Activated naive CD4-positive, alpha-beta T cell treated with Interleukin-2 at 50 U/mL for 16 hours (primary cell): ENCODE measurements around the gene MAP2K5.

Experiments used
- DNase-seq: peaks from one replicate; pipeline ENCODE4 v3.0.0-alpha.2; 2020

The MAP2K5 gene

DNA sequence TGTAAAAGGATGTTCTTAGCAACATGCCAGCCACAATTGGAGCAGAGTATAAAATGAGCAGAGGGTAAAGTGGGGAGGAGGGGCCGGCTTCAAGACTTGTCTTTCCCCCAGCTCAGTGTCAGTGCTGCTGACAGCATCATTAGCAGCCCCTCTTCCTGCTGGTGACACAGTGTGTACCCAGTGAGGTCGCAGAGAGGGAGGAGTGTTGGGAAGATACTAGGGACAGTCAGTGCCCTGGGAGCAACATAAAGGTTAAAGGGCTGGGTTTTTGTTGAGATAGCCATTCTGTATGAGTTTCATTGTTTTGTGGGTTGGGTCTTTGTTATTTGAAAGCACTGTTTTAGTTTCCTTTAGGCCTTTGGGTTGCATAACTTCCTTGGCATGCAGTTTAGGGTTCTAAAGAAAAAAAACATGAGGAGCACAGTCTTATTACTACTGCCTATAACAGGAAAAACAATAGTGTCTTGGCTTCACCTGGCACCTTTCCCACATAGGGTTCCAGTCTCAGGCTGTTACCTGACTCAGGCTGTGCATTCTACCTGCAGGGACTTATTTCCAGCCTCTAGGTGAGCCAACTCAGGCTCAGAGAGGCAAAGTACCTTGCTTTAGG is 188.7 kb downstream of the MAP2K5 start:
- DNase-seq: no peak

DNA sequence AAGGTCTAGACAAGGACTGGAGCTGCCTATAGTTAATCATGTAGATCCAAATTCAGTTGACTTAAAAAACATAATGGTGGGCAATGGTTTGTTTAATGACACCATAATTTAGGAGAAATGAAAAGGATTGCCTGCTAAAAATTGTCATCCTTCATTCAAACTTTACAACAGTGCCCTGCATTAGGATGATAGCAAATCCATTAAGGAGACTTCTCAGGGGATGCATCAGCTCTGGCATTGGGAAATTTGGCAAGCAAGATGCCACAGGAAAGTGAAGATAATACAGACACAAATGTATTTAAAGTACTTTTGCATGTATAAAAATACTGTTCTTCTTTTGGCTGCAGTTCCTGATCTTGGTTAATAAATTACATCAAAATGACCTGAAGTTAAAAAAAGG is 189.7 kb downstream of the MAP2K5 start:
- no peak for DNase-seq

DNA sequence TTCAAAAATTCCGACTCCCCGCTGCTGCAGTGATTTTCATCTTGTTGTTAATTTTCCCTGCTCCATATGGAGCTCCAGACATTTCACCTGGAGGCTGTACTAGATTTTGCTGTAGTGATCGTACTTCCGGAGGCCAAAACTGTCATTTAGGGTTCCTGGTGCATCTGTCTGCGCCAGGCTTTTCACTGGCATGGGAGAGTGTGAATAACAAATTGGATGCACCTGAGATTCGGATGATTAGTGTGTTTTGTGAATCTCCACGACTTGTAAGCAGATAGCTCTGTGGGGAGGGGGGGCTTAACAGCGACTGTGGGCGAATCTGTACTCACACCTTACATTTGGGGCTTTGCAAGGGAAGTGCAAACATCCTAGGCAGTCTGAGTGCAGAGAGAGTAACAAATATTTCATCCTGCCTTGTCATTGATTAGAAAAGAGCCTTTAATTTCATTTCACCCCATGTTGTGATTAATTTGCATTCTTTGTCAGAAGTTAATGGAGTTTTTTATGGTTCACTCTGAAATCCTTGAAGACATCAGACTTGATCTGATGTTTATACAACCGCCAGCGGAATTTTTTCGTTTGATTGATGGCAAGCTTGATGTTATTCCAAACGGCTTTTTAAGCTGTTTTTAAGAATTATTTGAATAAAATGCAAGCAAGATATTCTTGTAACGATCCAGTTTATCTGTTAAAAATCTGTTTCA is 190.3 kb downstream of the MAP2K5 start:
- no peak for DNase-seq

DNA sequence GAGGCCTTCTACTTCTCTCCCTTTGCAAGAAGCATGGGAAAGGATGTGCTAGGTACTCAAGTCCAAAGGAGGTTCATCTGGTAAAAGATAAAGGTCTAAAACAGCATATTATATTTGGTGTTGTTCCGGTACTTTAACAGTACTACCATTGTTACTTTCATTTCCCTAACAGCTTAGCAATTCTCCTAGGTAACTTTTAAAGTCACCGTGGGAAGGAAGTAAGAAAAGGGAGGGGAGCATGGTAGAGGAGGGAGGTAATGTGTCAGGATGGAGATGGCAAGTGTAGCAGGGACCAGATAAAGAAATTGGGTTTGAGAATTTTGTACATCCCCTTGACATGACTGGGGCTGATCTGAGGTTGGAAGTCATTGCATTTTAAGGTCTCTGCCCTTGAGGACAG is 193.4 kb downstream of the MAP2K5 start:
- no peak for DNase-seq

DNA sequence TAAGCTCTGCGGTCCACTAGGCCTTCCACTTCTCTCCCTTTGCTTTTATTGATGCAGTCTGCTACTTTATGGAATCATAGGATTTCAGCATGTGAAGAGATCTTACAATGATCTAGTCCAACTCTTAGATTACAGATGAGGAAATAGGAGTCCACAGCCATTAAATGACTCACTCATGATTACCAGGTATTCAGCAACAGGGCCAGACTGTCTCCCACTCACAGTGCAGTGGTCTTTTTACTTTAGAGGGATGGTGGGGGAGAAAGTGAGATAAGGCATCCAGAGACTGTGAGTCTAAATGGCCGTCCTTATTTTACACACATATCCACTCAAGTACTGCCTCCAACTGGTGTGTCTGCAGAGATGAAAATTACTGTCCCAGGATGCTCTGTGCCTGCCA is 194.3 kb downstream of the MAP2K5 start:
- DNase-seq: no peak

DNA sequence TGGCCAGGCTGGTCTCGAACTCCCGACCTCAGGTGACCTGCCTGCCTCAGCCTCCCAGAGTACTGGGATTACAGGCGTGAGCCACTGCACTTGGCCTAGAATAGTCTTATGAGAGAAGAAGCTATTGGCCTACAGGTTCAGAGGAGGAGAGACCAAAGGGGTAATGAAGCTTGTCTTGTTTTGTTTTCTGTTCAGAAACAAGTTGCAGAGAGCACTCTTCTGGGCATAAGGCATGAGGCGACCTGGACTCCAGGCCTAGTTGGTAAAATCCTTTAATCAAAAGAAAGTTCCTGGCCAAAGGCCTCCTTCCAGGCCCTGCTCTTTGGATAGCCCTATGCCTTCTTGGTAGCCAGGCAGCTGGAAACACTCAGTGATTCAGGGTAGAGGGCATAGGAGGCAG is 195.6 kb downstream of the MAP2K5 start:
- no peak for DNase-seq

DNA sequence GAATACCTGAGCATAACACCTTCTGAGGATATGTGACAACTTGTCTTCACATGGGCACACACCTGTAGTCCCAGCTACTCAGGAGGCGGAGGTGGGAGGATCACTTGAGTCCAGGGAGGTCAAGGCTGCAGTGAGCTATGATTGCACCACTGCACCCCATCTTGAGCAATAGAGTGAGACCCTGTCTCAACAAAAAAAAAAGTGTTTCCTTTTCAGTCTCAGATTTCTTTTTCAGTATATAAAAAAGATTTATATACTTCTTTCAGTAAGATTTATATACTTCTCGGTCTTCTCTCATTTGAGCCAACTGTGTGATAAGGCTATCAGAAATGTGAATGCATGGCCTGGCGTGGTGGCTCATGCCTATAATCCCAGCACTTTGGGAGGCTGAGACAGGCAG is 197.9 kb downstream of the MAP2K5 start:
- no peak for DNase-seq

DNA sequence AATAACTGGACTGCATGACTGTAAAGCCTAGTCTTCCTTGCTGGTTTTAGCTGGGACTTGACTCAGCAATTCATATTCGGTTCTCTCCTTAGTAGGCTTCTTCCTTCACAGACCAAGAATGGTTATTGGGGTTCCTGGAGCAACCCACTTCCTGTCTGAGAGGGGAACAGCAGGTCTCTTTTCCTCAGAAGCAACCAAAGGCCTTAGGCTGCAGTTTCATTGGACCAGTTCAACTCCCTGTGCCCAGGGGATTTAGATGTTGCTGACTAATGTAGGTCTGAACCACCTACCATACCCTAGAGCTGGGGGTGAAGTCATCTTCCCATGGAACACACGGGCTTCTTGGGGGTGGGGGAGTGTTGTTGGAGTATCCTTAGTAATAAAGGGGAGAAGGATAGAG is 198.8 kb downstream of the MAP2K5 start:
- no peak for DNase-seq

DNA sequence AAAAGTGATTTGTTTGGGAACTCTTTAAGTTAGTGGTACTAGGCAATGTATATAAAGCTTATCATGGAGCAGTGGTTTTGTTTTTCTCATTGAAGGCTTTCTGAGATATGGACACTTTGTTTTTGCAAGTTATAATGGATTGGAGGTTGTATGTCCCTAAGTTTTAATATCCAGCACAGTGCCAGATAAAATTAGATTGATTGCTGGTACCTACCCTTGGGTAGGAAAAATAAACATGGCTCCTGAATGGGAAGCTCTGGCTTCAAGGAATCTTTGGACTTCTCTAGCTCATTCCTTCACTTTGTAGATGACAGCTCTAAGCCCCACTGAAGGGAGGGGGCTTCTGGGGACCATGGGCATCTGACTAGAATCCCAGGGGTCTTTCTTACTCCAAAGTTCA is 201.1 kb downstream of the MAP2K5 start:
- no peak for DNase-seq

DNA sequence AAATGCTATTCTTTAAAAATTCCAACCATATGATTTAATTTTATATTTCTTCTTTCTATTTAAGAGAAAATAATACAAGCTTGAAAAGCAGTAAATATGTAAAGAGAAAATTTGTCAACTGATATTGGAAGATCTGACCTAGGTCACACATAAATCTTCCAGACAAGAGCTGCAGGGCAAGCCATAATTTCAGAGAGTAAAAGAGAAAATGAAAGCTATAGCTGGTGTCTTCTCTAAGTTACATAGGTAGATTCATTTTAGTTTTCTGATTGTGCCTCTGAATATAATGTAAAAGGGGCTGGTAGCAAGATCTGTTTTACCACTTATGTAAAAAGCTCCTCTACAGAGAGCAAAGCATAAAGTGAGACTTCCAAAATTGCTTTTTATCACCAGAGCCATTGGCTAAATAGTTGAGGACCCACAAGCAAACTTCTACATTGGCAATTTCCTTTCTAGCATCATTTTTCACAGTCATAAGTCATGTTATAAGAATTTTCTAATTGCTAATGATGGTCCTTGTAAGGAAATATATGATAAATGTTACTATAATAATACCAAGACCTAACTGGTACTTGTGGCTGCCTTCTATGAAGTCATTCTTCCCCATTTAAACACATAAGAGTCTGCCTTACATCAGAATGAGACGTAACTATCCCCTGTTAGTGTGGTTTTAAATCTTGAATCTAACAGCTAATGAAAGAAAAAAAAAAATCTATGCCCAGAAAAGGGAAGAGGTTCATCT is 202.0 kb downstream of the MAP2K5 start:
- no peak for DNase-seq

DNA sequence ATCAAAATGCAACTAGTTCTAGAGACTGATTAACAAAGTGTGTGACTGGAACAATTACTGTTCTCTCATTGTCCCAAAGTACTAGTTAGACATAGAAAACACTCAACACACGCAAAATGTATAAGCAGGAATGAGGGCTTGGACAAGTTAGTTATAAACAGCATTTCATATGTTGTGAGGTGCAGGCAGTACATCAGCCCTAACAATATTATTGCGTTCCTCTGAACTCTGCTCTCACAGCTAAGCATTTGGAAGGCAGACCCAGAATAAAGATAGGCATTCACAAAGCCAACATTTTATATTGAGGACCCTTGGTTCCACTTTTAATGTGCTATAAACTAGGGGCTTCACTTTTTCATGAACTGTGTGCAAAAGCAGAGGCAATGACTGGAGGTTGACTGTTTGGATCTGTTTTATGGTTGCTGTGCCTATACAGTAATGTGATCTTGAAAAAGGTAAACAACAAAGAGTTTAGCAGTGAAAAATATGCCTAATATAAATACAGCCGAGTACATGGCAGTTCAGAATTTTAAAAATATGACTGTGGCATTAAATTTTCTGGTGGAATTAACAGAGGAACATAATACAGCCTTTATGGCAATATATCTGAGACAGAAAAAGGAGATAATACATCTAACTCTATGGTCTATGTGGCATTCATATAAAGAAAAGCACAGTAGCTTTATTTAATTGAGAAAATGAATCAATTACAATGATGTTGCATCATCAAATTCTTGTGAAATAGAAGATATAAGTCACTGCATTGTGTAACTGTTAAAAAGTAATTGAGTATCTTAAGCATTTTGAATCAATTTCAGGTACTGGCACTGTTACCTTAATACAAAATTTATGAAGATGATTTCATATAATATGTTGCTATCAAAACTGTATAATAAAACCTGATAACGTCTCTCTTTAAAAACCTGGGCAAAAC is 202.8 kb downstream of the MAP2K5 start:
- no peak for DNase-seq

DNA sequence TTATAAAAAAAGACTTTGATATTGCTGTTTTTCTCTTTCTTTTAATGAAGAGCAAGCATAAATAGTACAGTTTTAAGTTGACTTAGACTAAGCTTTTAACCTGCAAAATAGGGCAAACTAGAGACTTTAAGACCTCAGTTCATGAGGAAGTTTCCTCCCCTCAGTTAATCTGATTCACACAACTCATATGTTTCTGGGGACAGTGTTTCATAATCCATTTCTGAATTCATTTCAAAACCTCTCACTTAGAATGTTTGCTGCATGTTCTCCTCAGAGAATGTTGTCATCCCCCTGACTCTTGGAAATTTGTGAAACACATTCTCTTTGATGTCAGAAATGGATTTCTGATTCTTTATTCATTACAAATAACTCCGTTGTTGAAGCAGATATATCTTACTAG is 203.5 kb downstream of the MAP2K5 start:
- no peak for DNase-seq

DNA sequence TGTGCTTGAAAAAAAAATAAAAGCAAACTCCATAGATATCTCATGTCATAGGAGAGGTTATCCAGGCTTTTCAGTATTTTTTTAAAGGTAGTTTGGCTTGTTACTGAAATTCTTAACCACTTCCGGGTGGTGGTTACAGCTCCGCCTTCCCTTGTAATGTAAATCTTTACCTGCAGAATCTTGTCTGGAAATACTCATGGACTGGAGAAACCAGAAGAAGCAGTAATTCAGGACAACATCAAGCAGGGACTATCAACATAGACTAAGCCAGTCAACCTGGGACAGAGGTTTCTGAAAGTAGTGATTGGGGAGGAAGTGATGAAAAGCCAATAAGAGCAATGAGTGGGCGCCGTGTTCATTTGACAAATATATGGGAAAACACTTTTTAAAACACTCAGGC is 203.9 kb downstream of the MAP2K5 start:
- DNase-seq: no peak

DNA sequence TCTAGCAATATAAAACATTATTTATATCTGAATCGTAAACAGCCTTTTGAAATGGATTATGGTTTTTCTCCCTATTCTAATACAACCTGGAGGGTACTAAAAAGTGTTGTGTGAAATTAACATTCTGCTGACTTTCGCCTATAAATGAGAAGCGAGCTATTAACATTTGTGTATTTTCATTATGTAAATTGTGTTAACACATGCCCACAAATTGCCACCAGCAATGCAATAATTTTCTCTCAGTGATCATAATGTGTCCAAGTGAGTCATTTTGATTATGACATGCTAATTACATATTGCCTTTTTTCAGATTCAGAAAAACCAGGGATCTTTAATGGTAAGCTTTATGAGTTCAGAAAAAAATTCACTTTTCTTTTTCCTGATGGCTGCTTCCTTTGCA is 205.4 kb downstream of the MAP2K5 start:
- no peak for DNase-seq

DNA sequence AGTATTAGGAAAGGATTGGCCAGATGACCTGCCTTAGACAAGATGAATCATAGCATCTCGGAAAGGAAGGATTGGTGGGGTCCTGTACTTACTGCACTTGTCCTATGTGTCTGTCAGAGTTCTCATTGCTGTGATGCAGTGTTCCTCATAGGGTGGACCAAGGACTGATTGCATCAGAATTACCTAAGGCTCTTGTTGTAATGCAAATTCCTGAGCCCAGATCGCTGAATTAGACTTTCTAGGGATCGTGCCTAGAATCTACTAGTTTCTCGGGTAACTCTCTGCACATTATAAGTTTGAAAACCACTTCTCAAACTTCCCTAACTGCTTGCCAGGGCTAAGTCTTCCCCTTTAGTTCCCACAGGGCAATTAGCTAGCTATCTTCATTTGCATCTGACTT is 207.9 kb downstream of the MAP2K5 start:
- DNase-seq: no peak

DNA sequence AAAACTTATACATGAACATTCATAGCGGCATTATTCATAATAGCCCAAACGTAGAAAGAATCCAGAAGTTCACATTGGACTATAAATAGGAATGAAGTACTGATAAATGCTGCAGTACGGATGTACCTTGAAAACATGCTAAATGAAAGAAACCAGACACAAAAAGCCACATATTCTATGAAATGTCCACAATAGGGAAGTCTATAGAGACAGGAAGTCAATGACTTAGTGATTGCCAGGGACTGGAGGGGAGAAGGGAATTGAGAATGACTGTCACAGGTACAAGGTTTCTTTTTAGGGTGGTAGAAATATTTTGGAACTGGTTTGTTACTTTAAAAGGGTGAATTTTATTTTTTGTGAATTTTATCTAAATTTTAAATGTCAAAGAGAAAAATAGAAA is 211.4 kb downstream of the MAP2K5 start:
- no peak for DNase-seq

DNA sequence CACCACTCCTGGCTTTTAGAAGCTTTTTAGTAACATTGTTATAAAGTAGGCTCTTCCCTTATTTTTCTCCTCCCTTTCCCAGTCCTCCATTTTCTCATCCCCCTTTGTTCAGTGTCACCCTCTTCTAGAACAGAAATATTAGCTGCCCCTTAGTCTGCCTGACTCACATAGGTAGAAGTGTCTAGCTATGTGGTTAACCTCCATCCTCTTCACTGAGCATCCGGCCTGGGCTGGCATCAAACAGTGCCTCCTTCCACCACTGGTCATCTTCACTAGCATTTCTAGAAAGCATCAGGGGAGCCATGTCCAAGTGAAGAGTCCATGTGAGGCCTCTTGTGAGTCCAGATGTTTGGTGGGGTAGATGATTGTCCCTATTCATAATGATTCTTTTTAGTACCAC is 212.8 kb downstream of the MAP2K5 start:
- DNase-seq: no peak

DNA sequence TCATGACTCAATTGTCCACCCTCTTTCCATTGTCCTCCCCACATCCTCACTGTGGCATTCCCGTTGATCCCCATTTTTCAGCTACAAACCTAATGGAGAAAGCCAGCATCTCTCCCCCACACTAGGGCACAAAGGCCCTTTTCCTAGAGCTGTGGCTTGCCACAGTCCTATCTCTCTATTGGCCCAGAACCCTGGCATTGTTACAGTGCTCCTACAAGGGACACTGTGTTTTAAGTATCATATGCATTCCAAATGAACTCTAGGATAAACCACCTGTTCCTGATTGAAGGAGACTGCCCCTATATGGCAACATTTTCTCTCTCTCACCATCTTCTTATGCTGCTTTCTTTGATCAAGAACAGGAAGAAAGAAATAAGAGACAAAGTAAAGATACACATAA is 213.4 kb downstream of the MAP2K5 start:
- no peak for DNase-seq

DNA sequence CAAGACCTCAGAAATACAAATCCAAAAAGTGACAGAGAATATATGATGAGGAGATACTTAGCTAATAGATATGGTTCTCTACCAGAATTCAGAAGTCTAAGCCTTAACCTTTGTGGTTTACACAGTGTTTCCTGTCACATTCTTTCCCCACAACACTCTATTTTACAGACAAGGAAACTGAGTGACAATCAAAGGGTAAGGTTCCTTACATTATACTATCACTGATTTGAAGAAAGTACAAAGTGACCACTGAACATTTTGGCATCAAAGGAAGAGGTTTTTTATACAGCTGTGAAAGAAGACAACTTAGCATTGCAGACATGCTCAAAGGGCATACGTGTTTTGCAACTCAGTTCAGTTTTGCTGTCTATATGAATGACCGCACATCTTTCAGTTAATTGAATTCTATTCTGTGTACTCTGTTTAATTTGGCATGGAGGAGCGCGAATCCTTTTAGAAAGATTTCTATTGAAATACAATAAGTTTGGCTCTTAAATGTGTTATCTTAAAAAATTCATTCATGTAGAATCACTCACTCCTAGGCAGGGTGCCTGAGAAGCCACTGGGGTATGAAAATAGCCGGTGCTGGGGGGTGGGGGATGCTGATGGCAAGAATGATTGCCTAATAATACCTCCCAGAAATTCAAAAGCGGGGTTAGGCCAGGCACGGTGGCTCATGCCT is 216.3 kb downstream of the MAP2K5 start:
- DNase-seq: no peak

DNA sequence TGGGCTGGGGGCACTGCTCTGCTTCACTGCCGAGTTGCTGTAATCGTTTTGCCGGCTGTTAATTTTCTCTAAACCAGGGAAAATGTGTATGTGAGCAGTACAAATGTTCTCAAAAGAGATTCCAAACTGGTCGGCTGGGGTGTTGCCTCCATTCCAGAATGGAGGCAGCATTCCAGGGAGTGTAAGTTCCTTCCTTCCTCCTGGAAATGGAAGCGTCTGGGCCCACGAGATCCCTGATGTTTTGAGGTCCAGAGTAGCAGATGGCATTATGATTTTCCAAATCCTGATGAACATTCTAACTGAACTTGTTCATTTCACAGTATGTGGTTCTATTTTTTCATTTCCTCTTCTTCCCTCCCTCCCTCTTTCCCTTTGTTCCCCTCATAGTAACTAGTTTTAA is 218.4 kb downstream of the MAP2K5 start:
- no peak for DNase-seq

DNA sequence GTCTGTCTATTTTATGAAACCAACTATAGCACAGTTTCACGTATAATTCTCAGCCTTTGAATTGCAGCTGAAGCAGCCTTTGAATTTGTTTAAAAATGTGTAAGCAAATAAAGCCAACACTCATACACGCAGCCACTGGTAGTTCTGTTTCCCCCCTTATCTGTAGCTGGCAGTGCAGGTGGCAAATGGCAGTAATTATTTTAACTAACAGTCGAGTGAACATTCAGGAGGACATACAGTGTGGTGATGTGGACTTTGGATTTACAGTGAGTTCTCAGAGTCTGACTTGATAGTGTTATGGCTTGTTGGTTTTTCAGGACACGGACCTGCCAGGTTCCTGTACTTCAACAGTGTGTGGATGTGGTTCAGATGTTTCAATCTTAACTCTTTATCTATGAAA is 218.8 kb downstream of the MAP2K5 start:
- no peak for DNase-seq

DNA sequence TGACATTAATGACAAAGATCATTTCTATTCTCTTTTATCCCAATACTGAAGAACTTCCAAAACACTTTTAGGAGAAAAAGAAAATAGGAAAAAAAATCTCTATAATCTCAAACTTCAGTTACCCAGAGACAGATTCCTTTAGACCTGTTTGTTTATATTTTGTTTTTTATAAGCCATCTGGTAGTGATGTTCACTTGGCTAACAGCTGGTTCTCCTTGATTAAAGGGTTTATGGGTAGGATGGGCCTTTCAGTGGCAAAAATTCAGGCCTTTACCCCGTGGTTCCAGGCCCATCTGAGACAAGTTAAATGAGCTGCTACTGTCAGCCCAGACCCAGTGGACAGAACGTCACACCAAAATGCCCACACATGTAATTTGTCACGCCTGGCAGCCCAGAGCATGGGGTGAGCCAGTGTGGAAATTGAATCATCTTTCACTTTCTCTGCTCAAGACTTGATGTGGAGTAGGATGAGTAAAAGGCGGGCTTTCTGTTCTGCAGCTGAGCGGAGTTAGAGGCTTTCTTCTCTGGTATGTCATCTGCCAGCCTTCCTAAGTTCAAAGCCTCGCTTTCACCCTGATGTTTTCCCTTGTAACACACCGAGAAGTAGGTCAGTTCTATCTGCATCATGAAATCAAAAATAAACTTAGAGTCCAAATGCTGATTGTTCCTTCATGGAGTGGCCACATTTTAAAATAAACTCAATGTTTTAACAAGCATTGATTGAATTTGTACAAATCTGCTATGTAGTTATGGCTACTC is 220.3 kb downstream of the MAP2K5 start:
- DNase-seq: peak; percentile 55
